Measurements from ENCODE around the gene GAS2.
A peak's percentile ranks its signal among the peaks of the same experiment; 100 is the strongest.

The GAS2 gene

GRCh38 chr11:22674470-22675439, 8.3 kb downstream of the GAS2 start:
- DNase-seq, result no peak

- DNase-seq, result peak; percentile 83 to 85
Measured at GRCh38 chr11:22677153-22677903, 10.9 kb downstream of the GAS2 start.

GRCh38 chr11:22680628-22681027, 14.2 kb downstream of the GAS2 start:
- DNase-seq, result peak in 1 of 2 experiments; percentile 8

GRCh38 chr11:22681281-22681812, 14.9 kb downstream of the GAS2 start:
- no peak for DNase-seq

GRCh38 chr11:22684082-22684481, 17.7 kb downstream of the GAS2 start:
- DNase-seq, result no peak

GRCh38 chr11:22685111-22685510, 18.7 kb downstream of the GAS2 start:
- no peak for DNase-seq

- no peak for DNase-seq
Measured at GRCh38 chr11:22688914-22689313, 22.5 kb downstream of the GAS2 start.

- no peak for DNase-seq
Measured at GRCh38 chr11:22690257-22690656, 23.8 kb downstream of the GAS2 start.

- no peak for DNase-seq
Measured at GRCh38 chr11:22690871-22691270, 24.5 kb downstream of the GAS2 start.

- no peak for DNase-seq
Measured at GRCh38 chr11:22699388-22699787, 33.0 kb downstream of the GAS2 start.

- no peak for DNase-seq
Measured at GRCh38 chr11:22702031-22702430, 35.6 kb downstream of the GAS2 start.

- DNase-seq, result no peak
Measured at GRCh38 chr11:22703040-22703439, 36.6 kb downstream of the GAS2 start.

GRCh38 chr11:22703591-22703990, 37.2 kb downstream of the GAS2 start:
- no peak for DNase-seq

GRCh38 chr11:22707119-22707899, 40.9 kb downstream of the GAS2 start:
- no peak for DNase-seq

- no peak for DNase-seq
Measured at GRCh38 chr11:22711071-22711770, 44.8 kb downstream of the GAS2 start.

- DNase-seq, result no peak
Measured at GRCh38 chr11:22711880-22712279, 45.5 kb downstream of the GAS2 start.

- no peak for DNase-seq
Measured at GRCh38 chr11:22713336-22713735, 46.9 kb downstream of the GAS2 start.

- no peak for DNase-seq
Measured at GRCh38 chr11:22715971-22716370, 49.6 kb downstream of the GAS2 start.

- no peak for DNase-seq
Measured at GRCh38 chr11:22720457-22720856, 54.0 kb downstream of the GAS2 start.

- no peak for DNase-seq
Measured at GRCh38 chr11:22723274-22723673, 56.9 kb downstream of the GAS2 start.

GRCh38 chr11:22725079-22725478, 58.7 kb downstream of the GAS2 start:
- no peak for DNase-seq

Measured in AML-193 (cell line).